ENCODE results near the gene TRAPPC10. TPM values are rescaled to one million over a fixed set of nuclear protein-coding genes. Genes with fewer than 3 reads are reported as not detected.

Gene TRAPPC10
- total and polyA plus RNA-seq, 2 experiments from 2014 or later, result 9.9 to 21.0 TPM

- no peak for TF ChIP-seq EZH2phosphoT487 (IDR thresholded peaks at IDR 0.05; ENCODE audit: insufficient read depth, low read depth)
- no peak for TF ChIP-seq EZH2 (IDR thresholded peaks at IDR 0.05; ENCODE audit: insufficient read depth, poor library complexity, severe bottlenecking)
- Histone ChIP-seq H4K20me1 (ENCODE audit: insufficient read depth) (no peaks in the 10 kb centered on the region), H3K36me3 (ENCODE audit: low read depth) (peaks cover 6% of the 10 kb centered on the region; the same call in 1 of the 2 replicates), H3K4me2 (ENCODE audit: unreplicated experiment) (no peak overlapping the region), H2AFZ (no peak overlapping the region), H3K4me1 (ENCODE audit: insufficient read depth) (no peaks in the 10 kb centered on the region), H3K27me3 (replicated peaks; ENCODE audit: insufficient read depth) (no peaks in the 10 kb centered on the region), H3K4me3 (no peak overlapping the region), H3K79me2 (ENCODE audit: insufficient read depth) (no peaks in the 10 kb centered on the region), H3F3A (ENCODE audit: insufficient read depth) (no peaks in the 10 kb centered on the region), H3K9me2 (ENCODE audit: insufficient read depth) (no peaks in the 10 kb centered on the region), H3K9ac (no peak overlapping the region), H3K9me3 (ENCODE audit: low read depth) (no peaks in the 10 kb centered on the region), H3K27ac (no peak overlapping the region)
- 93% methylated on average over 16 to 19 of the region's 19 CpGs for WGBS, 2 experiments (ENCODE audit: low coverage in 1 of 2, low lambda C conversion rate in 2 of 2, missing lambda C conversion rate in 2 of 2)
- in situ Hi-C loops (cut with MboI), result loop anchor here (10.0 kb wide), 1 partner anchor 144 kb away; no protein-coding TSS in a partner anchor
- DNase-seq, result no peak
Observed at GRCh38 chr21:43968410-43969114, 43.5 kb upstream of the TRAPPC10 start.

- Histone ChIP-seq H3K4me2 (ENCODE audit: unreplicated experiment) (no peak overlapping the region), H3K79me2 (ENCODE audit: insufficient read depth) (no peaks in the 10 kb centered on the region), H3K27me3 (replicated peaks; ENCODE audit: insufficient read depth) (no peaks in the 10 kb centered on the region), H3K4me1 (ENCODE audit: insufficient read depth) (no peaks in the 10 kb centered on the region), H3K9me3 (ENCODE audit: low read depth) (no peaks in the 10 kb centered on the region), H4K20me1 (ENCODE audit: insufficient read depth) (no peaks in the 10 kb centered on the region), H2AFZ (no peak overlapping the region), H3K9ac (no peak overlapping the region), H3K9me2 (ENCODE audit: insufficient read depth) (no peaks in the 10 kb centered on the region), H3K36me3 (ENCODE audit: low read depth) (peaks cover 6% of the 10 kb centered on the region; the same call in 1 of the 2 replicates), H3F3A (ENCODE audit: insufficient read depth) (no peaks in the 10 kb centered on the region), H3K27ac (no peak overlapping the region), H3K4me3 (no peak overlapping the region)
- no peak for DNase-seq
- 92 to 96% methylated on average over 7 to 17 of the region's 17 CpGs for WGBS, 2 experiments (ENCODE audit: low coverage in 1 of 2, low lambda C conversion rate in 2 of 2, missing lambda C conversion rate in 2 of 2)
- in situ Hi-C loops (cut with MboI), result loop anchor here (10.0 kb wide), 1 partner anchor 144 kb away; no protein-coding TSS in a partner anchor
- no peak for TF ChIP-seq EZH2phosphoT487 (IDR thresholded peaks at IDR 0.05; ENCODE audit: insufficient read depth, low read depth)
- no peak for TF ChIP-seq EZH2 (IDR thresholded peaks at IDR 0.05; ENCODE audit: insufficient read depth, poor library complexity, severe bottlenecking)
Observed at GRCh38 chr21:43969115-43969444, 43.0 kb upstream of the TRAPPC10 start.

GRCh38 chr21:43970551-43970950 lies 41.6 kb upstream of the TRAPPC10 start:
- whole genome bisulfite sequencing, 2 experiments (ENCODE audit: low coverage in 1 of 2, low lambda C conversion rate in 2 of 2, missing lambda C conversion rate in 2 of 2), result 95% methylated on average over 18 of the region's 18 CpGs
- H3K9me3 ChIP-seq (ENCODE audit: low read depth), result no peaks in the 10 kb centered on the region
- H3K27me3 ChIP-seq (replicated peaks; ENCODE audit: insufficient read depth), result no peaks in the 10 kb centered on the region
- no peak overlapping the region for H3K4me2 ChIP-seq (ENCODE audit: unreplicated experiment)
- DNase-seq, result no peak
- no peaks in the 10 kb centered on the region for H3K9me2 ChIP-seq (ENCODE audit: insufficient read depth)
- H3F3A ChIP-seq (ENCODE audit: insufficient read depth), result no peaks in the 10 kb centered on the region
- no peaks in the 10 kb centered on the region for H4K20me1 ChIP-seq (ENCODE audit: insufficient read depth)
- H3K4me1 ChIP-seq (ENCODE audit: insufficient read depth), result no peaks in the 10 kb centered on the region
- peaks cover 6% of the 10 kb centered on the region; the same call in 1 of the 2 replicates for H3K36me3 ChIP-seq (ENCODE audit: low read depth)
- TF ChIP-seq EZH2 (IDR thresholded peaks at IDR 0.05; ENCODE audit: insufficient read depth, poor library complexity, severe bottlenecking) (no peak), EZH2phosphoT487 (IDR thresholded peaks at IDR 0.05; ENCODE audit: insufficient read depth, low read depth) (no peak)
- H3K79me2 ChIP-seq (ENCODE audit: insufficient read depth), result no peaks in the 10 kb centered on the region
- no peak overlapping the region for H3K27ac ChIP-seq
- no peak overlapping the region for H3K4me3 ChIP-seq
- no peak overlapping the region for H2AFZ ChIP-seq
- in situ Hi-C loops (cut with MboI), result no loop called here
- no peak overlapping the region for H3K9ac ChIP-seq

- H3K9me3 ChIP-seq (ENCODE audit: low read depth), result no peaks in the 10 kb centered on the region
- H3K36me3 ChIP-seq (ENCODE audit: low read depth), result peaks cover 6% of the 10 kb centered on the region; the same call in 1 of the 2 replicates
- H3K27me3 ChIP-seq (replicated peaks; ENCODE audit: insufficient read depth), result no peaks in the 10 kb centered on the region
- no peak overlapping the region for H3K9ac ChIP-seq
- no peaks in the 10 kb centered on the region for H4K20me1 ChIP-seq (ENCODE audit: insufficient read depth)
- in situ Hi-C loops (cut with MboI), result no loop called here
- H3K4me1 ChIP-seq (ENCODE audit: insufficient read depth), result no peaks in the 10 kb centered on the region
- H3K79me2 ChIP-seq (ENCODE audit: insufficient read depth), result no peaks in the 10 kb centered on the region
- no peak overlapping the region for H3K4me2 ChIP-seq (ENCODE audit: unreplicated experiment)
- H3K27ac ChIP-seq, result no peak overlapping the region
- H3K9me2 ChIP-seq (ENCODE audit: insufficient read depth), result no peaks in the 10 kb centered on the region
- TF ChIP-seq EZH2 (IDR thresholded peaks at IDR 0.05; ENCODE audit: insufficient read depth, poor library complexity, severe bottlenecking) (no peak), EZH2phosphoT487 (IDR thresholded peaks at IDR 0.05; ENCODE audit: insufficient read depth, low read depth) (no peak)
- no peak overlapping the region for H3K4me3 ChIP-seq
- no peak overlapping the region for H2AFZ ChIP-seq
- no peak for DNase-seq
- no peaks in the 10 kb centered on the region for H3F3A ChIP-seq (ENCODE audit: insufficient read depth)
- 88 to 89% methylated on average over 29 of the region's 29 CpGs for WGBS, 2 experiments (ENCODE audit: low coverage in 1 of 2, low lambda C conversion rate in 2 of 2, missing lambda C conversion rate in 2 of 2)
Observed at GRCh38 chr21:43971201-43971991, 40.7 kb upstream of the TRAPPC10 start.

Measured in GM23248 (cell line).